Measurements from ENCODE around the gene ADSS1.

ADSS1 gene

DNA sequence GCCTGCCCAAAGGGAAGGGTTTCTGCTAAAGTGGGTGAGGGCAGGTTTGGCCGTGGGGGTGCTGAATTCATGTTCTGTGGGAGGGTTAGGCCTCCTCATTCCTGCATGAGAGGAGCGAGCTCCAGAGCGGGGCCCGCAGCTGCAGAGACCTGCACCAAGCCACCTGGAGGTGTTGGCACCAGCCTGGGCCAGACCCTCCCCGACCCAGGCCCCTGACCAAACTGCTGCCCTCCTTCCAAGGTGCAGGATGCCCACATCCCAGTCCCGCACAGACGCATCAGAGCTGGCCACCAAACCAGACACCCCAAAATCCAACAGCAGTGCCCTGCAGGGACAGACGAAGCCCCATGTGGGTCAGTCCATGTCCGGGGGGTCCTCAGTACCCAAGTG, 10.6 kb downstream of the ADSS1 start:
- TF ChIP-seq, protein P1, sequence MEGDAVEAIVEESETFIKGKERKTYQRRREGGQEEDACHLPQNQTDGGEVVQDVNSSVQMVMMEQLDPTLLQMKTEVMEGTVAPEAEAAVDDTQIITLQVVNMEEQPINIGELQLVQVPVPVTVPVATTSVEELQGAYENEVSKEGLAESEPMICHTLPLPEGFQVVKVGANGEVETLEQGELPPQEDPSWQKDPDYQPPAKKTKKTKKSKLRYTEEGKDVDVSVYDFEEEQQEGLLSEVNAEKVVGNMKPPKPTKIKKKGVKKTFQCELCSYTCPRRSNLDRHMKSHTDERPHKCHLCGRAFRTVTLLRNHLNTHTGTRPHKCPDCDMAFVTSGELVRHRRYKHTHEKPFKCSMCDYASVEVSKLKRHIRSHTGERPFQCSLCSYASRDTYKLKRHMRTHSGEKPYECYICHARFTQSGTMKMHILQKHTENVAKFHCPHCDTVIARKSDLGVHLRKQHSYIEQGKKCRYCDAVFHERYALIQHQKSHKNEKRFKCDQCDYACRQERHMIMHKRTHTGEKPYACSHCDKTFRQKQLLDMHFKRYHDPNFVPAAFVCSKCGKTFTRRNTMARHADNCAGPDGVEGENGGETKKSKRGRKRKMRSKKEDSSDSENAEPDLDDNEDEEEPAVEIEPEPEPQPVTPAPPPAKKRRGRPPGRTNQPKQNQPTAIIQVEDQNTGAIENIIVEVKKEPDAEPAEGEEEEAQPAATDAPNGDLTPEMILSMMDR (IDR thresholded peaks at IDR 0.05; ENCODE audit: low read depth, low read length): no peak

DNA sequence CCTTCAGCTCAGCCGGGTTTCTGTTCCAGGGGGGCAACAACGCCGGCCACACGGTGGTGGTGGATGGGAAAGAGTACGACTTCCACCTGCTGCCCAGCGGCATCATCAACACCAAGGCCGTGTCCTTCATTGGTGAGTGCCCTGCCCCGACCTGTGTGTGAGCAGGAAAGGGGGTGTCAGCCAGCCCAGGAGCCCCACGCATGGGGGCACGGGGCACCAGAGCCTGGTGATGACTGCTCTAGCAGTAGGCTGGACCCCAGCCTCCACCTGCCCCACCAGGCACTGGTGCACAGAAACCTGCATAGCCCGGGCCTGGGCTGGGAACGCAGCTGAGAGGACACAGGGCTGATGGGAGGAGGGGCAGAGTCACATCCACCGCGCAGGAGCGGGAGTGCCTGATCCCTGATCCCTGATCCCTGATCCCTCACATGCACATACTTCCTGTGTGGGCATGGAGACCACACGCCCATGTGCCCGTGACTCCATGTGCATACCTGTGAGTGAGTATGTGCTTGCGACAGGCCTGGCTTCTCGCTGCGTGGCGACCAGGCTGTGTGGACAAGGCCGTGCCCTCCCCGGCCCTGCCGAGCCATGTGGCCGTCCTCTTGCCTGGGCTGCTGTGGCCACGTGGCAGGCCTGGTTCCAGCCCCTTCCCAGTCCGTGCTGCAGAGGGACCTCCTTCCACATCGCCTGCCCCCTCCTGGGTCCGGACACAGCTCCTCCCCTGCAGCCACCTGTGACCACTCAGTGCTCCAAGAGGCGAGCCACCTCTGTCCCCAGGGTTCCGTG, 11.2 kb downstream of the ADSS1 start:
- H3K4me3 ChIP-seq (replicated peaks in 1 of 2; ENCODE audit: low read depth in 2 of 2, low read length in 2 of 2): no peak overlapping the region
- no peak for DNase-seq (ENCODE audit: low read depth in 2 of 2)
- TF ChIP-seq, protein P1 (IDR thresholded peaks at IDR 0.05; ENCODE audit: low read depth, low read length): no peak

More for the DNA sequence above, 10.6 kb downstream of the ADSS1 start:
- H3K4me3 ChIP-seq (replicated peaks in 1 of 2; ENCODE audit: low read depth in 2 of 2, low read length in 2 of 2): no peak overlapping the region
- no peak for DNase-seq (ENCODE audit: low read depth in 2 of 2)

DNA sequence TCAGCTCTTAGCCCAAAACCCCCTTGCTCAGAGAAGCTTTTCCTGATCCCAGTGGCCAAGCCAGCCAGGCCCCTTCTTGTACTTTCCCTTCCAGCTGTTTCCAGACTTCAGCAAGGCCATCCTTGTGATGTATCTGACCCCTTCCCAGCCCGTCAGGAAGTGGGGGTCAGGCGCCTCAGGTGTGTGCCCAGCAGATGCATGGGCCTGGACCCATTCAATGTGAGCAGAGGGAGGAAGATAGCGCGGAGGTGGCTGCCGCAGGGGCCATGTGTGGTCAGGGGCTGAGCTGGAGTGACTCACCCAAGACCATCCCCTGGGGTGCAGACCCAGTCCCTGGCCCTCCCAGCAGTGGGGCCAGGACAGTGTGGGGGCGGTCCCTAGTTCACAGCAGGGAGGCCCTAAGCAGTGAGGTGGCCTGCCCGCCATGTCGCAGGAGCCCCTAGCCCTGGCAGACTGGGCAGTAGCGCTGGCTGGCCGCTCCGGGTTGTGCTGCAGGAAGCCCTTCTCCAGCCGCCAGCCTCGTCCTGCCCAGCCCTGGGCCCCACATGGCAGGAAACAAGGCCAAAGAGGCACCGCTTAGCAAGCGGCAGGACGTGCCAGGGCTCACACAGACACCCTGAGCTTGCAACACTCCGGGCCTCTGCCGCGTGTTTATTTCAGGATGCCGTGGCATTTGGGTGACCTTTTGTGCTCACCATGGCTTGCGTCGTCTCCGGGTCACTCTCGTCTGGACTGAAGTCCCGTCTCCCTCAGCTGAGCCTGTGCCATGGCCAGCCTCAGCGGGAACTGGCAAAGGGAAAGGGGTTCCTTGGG, 12.0 kb downstream of the ADSS1 start:
- no peak overlapping the region for H3K4me3 ChIP-seq (replicated peaks in 1 of 2; ENCODE audit: low read depth in 2 of 2, low read length in 2 of 2)
- TF ChIP-seq, protein P1 (IDR thresholded peaks at IDR 0.05; ENCODE audit: low read depth, low read length): no peak
- peak; percentile 81 to 88 for DNase-seq (ENCODE audit: low read depth in 2 of 2)

DNA sequence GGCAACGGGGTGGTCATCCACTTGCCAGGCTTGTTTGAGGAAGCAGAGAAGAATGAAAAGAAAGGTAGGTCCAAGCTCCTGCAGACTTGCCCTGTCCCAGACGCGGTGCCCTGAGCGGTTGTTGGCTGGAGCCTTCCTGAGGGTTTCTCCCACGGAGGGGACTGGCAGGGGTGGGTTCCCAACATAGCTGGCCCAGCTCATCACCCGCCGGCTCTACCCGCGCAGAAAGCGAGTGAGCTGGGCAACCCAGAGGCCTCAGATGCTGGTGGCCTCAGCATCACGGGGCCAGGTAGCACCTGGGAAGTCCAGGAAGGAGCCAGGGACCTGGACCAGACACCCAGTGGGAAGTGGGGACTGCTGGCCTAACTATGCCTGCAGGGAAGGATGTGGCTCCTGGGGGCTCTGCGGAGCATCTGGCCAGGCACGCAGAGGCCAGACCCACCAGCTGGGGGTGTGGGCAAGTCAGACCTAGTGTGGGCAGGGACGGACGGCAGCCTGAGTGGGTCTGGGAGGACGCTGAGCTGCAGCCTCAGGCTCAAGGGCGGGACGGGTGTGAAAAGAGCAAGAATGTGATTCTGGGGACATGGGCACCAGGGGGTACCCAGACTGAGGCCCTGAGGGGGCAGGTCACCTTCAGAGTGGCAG, 14.5 kb downstream of the ADSS1 start:
- TF ChIP-seq, protein P1 (IDR thresholded peaks at IDR 0.05; ENCODE audit: low read depth, low read length): no peak
- DNase-seq (ENCODE audit: low read depth in 2 of 2): no peak
- H3K4me3 ChIP-seq (replicated peaks in 1 of 2; ENCODE audit: low read depth in 2 of 2, low read length in 2 of 2): no peak overlapping the region

DNA sequence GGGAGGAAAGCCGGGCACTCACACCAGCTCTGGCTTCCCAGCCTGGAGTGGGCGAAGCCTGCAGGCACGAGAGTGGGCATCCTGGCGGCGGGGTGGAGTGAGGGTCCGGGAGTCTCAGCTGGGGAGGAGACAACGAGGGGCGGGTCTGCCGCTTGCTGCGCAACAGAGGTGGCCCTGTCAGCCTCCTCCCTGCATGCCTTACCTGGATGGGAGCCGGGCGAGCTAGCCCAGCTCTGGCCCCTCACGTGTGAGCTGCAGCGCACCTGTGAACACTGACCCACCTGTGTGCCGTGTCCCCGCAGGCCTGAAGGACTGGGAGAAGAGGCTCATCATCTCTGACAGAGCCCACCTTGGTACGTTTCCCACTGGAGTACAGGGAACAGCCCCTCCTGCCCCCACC, 15.0 kb downstream of the ADSS1 start:
- TF ChIP-seq, protein P1 (IDR thresholded peaks at IDR 0.05; ENCODE audit: low read depth, low read length): no peak
- DNase-seq (ENCODE audit: low read depth in 2 of 2): no peak
- H3K4me3 ChIP-seq (replicated peaks in 1 of 2; ENCODE audit: low read depth in 2 of 2, low read length in 2 of 2): no peak overlapping the region

DNA sequence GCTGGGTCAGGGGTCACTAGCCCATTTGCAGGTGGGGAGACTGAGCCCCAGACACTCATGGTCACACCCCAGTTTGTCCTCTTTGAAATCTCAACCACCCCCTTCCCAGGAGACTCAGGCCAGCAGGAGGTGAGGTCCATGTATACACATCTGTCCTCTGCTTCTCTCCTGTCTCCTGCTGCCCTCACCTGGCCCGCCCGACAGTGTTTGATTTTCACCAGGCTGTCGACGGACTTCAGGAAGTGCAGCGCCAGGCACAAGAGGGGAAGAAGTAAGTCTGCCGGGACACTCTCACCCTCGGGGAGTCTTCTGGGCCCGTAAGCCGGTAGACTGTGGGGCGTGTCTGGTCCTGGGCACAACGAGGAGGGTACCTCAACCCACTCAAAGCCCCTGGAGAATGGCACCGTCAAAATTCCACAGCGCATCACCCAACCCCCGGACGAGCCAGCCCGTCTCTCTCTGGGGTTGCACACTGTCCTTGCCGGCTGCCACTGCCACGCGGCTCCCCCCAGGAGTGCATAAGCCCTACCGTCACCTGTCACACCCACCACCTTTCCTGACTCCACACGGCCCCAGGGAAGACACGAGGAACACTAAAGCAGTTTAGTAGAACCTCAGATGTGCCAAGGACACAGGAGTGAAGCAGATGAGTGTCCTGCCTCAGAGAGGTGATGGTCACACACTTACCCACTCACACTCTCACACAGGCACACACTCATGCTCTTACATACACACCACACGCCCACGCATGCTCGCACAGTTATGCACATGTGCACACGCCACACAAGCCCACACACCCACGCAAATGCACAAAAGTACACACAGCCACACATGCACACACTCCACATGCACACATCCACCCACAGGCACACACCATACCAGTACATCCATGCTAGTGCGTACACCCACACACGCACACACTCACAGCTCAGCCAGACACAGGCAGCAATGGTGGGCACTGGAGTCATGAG, 15.8 kb downstream of the ADSS1 start:
- TF ChIP-seq, protein P1 (IDR thresholded peaks at IDR 0.05; ENCODE audit: low read depth, low read length): no peak
- no peak for DNase-seq (ENCODE audit: low read depth in 2 of 2)
- H3K4me3 ChIP-seq (replicated peaks in 1 of 2; ENCODE audit: low read depth in 2 of 2, low read length in 2 of 2): no peak overlapping the region
